D721Med (cell line): ENCODE results near the gene EYS.
A peak's percentile ranks its signal among the peaks of the same experiment; 100 is the strongest.

Experiments used
- DNase-seq: peaks from one replicate; pipeline ENCODE4 v3.0.0; 2011; ENCODE audit warnings: low spot score; ENCODE audit not compliant: insufficient read length
- FAIRE-seq: peaks from 2 replicates; lab custom pipeline; 2011; peaks lifted over from hg19 to GRCh38; lab: Jason Lieb, UNC
- CTCF ChIP-seq: IDR thresholded peaks from 2 replicates; pipeline ENCODE4 v1.5.1; 2012; ENCODE audit warnings: mild to moderate bottlenecking, control low read depth; ENCODE audit not compliant: insufficient read depth; ENCODE audit errors: missing control alignments

Gene EYS

GRCh38 chr6:65709099-65709830, 2.2 kb upstream of the EYS start:
- TF ChIP-seq CTCF = no peak
- DNase-seq (no peak), FAIRE-seq (peak; percentile 94)

- TF ChIP-seq CTCF = no peak
- DNase-seq (no peak), FAIRE-seq (no peak)
Observed at GRCh38 chr6:65708162-65708561, 1.1 kb upstream of the EYS start.

- no peak for DNase-seq
- TF ChIP-seq CTCF = no peak
- FAIRE-seq = peak; percentile 21
Observed at GRCh38 chr6:65706436-65706835, 590 bp downstream of the EYS start.

- no peak for TF ChIP-seq CTCF
- no peak for FAIRE-seq
- no peak for DNase-seq
Observed at GRCh38 chr6:65701325-65701724, 5.7 kb downstream of the EYS start.

GRCh38 chr6:65700561-65700960, 6.5 kb downstream of the EYS start:
- DNase-seq (no peak), FAIRE-seq (peak; percentile 82)
- no peak for TF ChIP-seq CTCF

GRCh38 chr6:65692109-65692508, 14.9 kb downstream of the EYS start:
- FAIRE-seq (peak; percentile 35), DNase-seq (no peak)
- no peak for TF ChIP-seq CTCF

- FAIRE-seq (no peak), DNase-seq (no peak)
- TF ChIP-seq CTCF = no peak
Observed at GRCh38 chr6:65680232-65680631, 26.8 kb downstream of the EYS start.
